Cardiac muscle cell (in vitro differentiated cells and primary cell): Measurements from ENCODE around the gene ALOX15B. TPM values are rescaled to one million over a fixed set of nuclear protein-coding genes. Genes with fewer than 3 reads are reported as not detected.

Source experiments
- DNase-seq, 2 donors: peaks; one replicate each; pipeline versions ENCODE4 v3.0.0 to v3.0.0-alpha.2; 2010 to 2017; ENCODE audit warnings: low read depth in 1 of 2, low spot score in 1 of 2
- H3K27ac ChIP-seq: fragments of 200-600 bp; sonication (generic); 2 replicates; pipeline ENCODE4 v1.5.1; 2016
- H3K27me3 ChIP-seq: fragments of 200-600 bp; sonication (generic); 2 replicates; pipeline ENCODE4 v1.6.0; 2016; ENCODE audit warnings: control low read depth
- H3K36me3 ChIP-seq: fragments of 200-600 bp; sonication (generic); 2 replicates; pipeline ENCODE4 v1.5.1; 2016; ENCODE audit warnings: control low read depth
- H3K4me1 ChIP-seq: fragments of 200-600 bp; sonication (generic); 2 replicates; pipeline ENCODE4 v1.8.1; 2017; ENCODE audit warnings: low read depth, mild to moderate bottlenecking, mixed run types
- H3K4me3 ChIP-seq: fragments of 200-600 bp; sonication (generic); 2 replicates; pipeline ENCODE4 v1.5.1; 2016; ENCODE audit warnings: mild to moderate bottlenecking
- H3K9me3 ChIP-seq: fragments of 200-600 bp; sonication (generic); 2 replicates; pipeline ENCODE4 v1.5.1; 2017; ENCODE audit warnings: low read depth, mild to moderate bottlenecking, control low read depth
- CTCF ChIP-seq: IDR thresholded peaks from 2 replicates; pipeline ENCODE4 v1.5.1; 2012; ENCODE audit warnings: low read depth, mild to moderate bottlenecking, low read length
- polyA plus RNA-seq: library from polyadenylated mRNA; unstranded; fragments of >200 nt; fragmentation: Nextera tagmentation; extraction: Ambion mirVana; gene quantifications from 2 replicates; pipeline ENCODE4 v1.2.1, GENCODE V29; 2016
- total RNA-seq: library from RNA; depleted of rRNA; stranded (reverse); fragments of >200 nt; gene quantifications from 2 replicates; pipeline ENCODE4 v1.2.3, GENCODE V29; 2016

ALOX15B gene
- total and polyA plus RNA-seq, 2 experiments from 2014 or later, result 0.12 to 0.33 TPM

GRCh38 chr17:8069587-8069860 lies 30.7 kb downstream of the ALOX15B start:
- no peak for DNase-seq

DNA sequence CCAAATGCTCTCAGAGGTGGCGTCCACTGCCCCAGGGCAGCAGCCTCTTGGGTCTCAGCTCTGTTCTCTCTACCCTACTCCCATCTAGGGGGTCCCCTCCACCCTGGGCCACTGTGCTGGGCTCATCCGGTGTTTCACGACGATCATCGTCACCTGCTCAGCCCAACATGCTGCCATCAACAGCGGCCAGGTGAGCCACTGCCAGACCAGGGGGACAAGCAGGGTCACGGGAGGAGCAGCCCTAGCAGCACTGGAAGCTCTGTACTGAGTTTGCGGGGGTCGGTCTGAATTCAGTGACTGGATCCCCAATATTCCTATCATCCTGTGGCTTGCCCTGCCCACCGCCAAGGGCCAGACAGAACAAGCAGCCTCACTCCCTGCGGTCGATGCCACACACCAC lies 32.6 kb downstream of the ALOX15B start:
- H3K27me3 ChIP-seq, result peaks cover 100% of the 10 kb centered on the region
- no peaks in the 10 kb centered on the region for H3K9me3 ChIP-seq
- no peak for TF ChIP-seq CTCF
- H3K36me3 ChIP-seq, result no peaks in the 10 kb centered on the region
- no peaks in the 10 kb centered on the region for H3K4me1 ChIP-seq
- DNase-seq, result no peak
- H3K4me3 ChIP-seq, result no peak overlapping the region
- no peak overlapping the region for H3K27ac ChIP-seq

More at GRCh38 chr17:8069587-8069860, 30.7 kb downstream of the ALOX15B start:
- TF ChIP-seq CTCF, result no peak
- Histone ChIP-seq H3K27me3 (peaks cover 96% of the 10 kb centered on the region), H3K27ac (no peak overlapping the region), H3K4me1 (no peaks in the 10 kb centered on the region), H3K9me3 (no peaks in the 10 kb centered on the region), H3K4me3 (no peak overlapping the region), H3K36me3 (no peaks in the 10 kb centered on the region)

DNA sequence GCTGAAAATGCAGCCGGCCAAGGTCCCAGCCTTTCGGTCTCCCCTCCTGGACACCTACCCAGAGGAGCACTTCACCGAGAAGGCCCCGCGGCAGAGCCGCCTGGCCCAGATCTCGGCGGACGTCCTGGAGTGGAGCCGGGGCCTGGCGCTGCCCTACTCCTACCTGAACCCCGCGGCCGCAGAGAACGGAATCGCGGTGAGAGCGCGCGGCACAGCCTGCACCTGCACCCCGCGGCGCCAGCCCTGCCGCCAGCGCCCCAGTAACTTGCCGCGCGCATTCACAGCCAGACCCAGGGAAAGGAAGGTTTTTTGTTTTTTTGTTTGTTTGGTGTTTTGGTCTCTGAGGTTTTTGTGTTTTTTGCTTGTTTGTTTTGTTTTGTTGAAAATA lies 33.5 kb downstream of the ALOX15B start:
- no peak for DNase-seq
- Histone ChIP-seq H3K4me3 (no peak overlapping the region), H3K36me3 (no peaks in the 10 kb centered on the region), H3K27me3 (peaks cover 100% of the 10 kb centered on the region), H3K4me1 (no peaks in the 10 kb centered on the region), H3K9me3 (no peaks in the 10 kb centered on the region), H3K27ac (no peak overlapping the region)
- no peak for TF ChIP-seq CTCF

DNA sequence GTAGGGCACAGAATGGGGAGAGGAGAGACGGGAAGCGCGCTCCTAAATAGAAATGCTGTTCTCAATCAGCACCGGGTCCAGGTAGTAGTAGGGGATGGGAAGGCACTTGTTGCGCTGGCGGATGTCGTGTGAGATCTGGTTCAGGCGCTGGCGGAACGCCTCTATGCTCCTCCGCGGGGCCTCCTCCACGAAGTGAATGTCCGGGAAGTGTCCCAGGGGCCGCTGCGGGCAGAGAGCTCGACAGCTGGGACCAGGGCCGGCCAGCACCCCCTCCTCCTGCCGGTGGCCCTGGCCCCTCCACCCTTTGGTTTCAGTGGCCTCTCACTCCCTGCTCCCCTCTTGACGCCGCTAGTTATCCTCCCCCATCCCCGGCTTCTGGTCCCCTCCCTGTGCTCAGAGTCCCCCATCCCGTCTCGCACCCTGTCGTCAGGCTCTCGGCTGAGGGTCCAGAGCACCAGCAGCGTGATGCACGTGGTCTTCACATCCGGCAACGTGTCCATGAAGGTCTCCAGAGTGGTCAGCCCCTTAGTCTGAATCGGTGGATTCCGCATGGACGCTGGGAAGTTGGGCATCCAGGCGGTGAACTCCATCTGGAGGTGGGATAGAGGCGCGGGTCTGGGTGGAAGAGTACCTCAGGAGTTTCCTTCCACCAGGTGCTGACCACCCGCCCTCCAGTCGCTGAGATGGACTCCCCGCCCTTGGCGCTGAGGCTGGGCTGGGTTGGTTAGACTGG lies 34.0 kb downstream of the ALOX15B start:
- Histone ChIP-seq H3K27me3 (peaks cover 100% of the 10 kb centered on the region), H3K9me3 (no peaks in the 10 kb centered on the region), H3K36me3 (no peaks in the 10 kb centered on the region), H3K27ac (no peak overlapping the region), H3K4me1 (no peaks in the 10 kb centered on the region), H3K4me3 (peak overlapping the region; percentile 8)
- no peak for TF ChIP-seq CTCF
- DNase-seq, result no peak

DNA sequence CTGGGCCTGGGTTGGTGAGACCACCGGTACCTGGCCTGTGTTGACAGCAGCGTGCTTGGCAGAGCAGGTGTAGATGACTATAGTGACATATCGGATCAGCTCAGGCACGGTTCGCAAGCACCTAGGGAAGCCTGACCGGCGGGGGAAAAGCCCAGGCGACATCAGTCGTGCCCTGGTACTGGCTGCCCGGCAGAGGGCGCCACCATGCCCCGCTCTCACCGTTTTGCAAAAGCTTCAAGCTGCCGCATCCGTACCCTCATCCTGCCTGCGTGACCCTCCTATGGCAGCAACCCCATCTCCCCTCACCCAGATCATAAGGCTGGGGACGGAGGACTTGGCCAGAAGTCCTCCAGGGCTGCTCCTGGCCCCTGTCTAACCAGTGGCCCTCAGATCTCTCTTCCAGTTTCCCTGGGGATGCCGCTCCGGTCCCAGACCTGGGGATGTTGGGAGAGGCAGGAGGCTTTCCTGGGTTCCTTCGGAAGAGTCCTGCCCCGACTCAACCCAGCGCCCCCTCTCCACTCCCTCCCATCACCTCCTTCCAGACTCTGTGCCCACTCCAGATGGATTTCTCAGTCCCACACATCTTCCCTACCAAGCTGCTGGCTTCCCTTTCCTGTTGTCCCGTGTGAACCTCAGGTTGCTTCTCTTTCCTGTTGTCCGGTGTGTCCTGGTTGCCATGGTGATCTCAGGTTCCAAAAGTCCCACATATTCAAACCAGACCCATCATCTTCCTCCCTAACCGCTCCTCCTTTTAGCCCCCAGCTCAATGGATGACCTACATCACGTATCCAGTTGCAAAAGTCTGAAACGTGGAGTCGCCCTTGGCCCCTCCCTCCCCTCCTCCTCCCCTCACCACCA lies 35.0 kb downstream of the ALOX15B start:
- peaks cover 98% of the 10 kb centered on the region for H3K27me3 ChIP-seq

More for the DNA sequence above, 35.0 kb downstream of the ALOX15B start:
- DNase-seq, result peak; percentile 68 to 84
- Histone ChIP-seq H3K9me3 (no peaks in the 10 kb centered on the region), H3K4me1 (no peaks in the 10 kb centered on the region), H3K4me3 (peak overlapping the region; percentile 8), H3K27ac (no peak overlapping the region), H3K36me3 (no peaks in the 10 kb centered on the region)
- TF ChIP-seq CTCF, result peak; percentile 94
